ENCODE data around the gene ACOXL.

GRCh38 chr2:110743600-110743999 lies 11.2 kb downstream of the ACOXL start:
- TF ChIP-seq EZH2 (IDR thresholded peaks at IDR 0.05; ENCODE audit: borderline replicate concordance, low read length) (no peak), CTCF (IDR thresholded peaks at IDR 0.05; ENCODE audit: low read length) (no peak)
